ENCODE measurements around the gene SORBS1. TPM values are rescaled to one million over a fixed set of nuclear protein-coding genes. Genes with fewer than 3 reads are reported as not detected.
A peak's percentile ranks its signal among the peaks of the same experiment; 100 is the strongest.

SORBS1 gene
- total and polyA plus RNA-seq, 9 of the 15 experiments (the other 6 are each of a cell fraction or from before 2014, with no cell fraction given) = 2.0 to 13.3 (median 6.5) TPM

DNA sequence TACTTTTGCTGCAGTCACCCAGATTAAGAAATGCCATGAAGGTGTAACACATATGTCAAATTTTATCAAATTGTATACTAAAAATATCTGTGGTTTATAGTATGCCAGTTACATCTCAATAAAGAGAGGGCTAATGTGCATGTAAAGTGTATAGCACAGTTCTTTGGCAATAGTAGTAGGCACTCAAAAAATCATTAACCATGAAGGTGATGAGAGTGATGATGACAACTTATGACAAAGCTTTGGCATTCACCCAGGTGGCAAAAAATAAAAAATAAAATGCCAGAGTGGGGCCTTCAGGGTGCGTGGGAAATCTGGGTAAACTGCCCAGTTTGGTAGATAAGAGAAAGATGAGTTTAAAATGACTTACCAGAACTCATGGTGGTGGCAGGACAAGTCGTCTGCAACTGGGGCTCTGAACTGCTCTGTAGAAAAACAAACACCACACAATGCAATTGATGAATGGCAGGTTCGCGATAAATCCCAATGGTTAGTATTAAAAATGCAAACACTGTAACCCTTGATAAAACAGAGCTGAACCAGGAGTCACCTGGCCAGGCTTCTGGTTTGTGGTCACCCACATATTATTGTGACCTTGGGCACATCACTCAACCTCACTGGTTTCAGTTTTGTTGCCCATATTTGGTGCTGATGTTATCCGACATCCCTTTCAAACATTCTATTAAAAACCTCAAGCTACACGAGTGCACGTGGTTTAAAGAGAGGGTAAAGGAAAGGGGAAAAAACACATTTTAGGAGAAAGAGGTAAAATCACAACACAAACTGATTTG lies 120.2 kb downstream of the SORBS1 start:
- no peak overlapping the region for H3K27ac ChIP-seq (ENCODE audit: extremely low read depth, low read depth, low read length)
- in situ Hi-C loops (cut with MboI) = no loop called here
- no peaks in the 10 kb centered on the region for H3K36me3 ChIP-seq (ENCODE audit: control insufficient read depth, insufficient read depth, low read length)
- no peaks in the 10 kb centered on the region for H4K20me1 ChIP-seq (replicated peaks; ENCODE audit: control insufficient read depth, insufficient read depth, low read length)
- CTCF ChIA-PET (ENCODE audit: low intra/inter-chr PET ratio) = no interaction called here
- H3K9me1 ChIP-seq (ENCODE audit: control insufficient read depth, insufficient read depth, low read length) = no peaks in the 10 kb centered on the region
- H3K4me2 ChIP-seq (ENCODE audit: insufficient read depth, low read length) = no peak overlapping the region
- BruUV-seq (replicated peaks) = no TSS peak
- WGBS (ENCODE audit: insufficient coverage, low coverage, missing lambda C conversion rate) = 36% methylated on average over 7 of the region's 7 CpGs
- no peaks in the 10 kb centered on the region for H3K27me3 ChIP-seq (ENCODE audit: control insufficient read depth in 2 of 2, insufficient read depth in 2 of 2, low read length in 2 of 2)
- H3K9ac ChIP-seq (ENCODE audit: insufficient read depth in 1 of 2, low read depth in 2 of 2, low read length in 2 of 2) = no peak overlapping the region
- POLR2A ChIA-PET = interaction anchor here (0.6 to 1.0 kb wide), 2 partner anchors 10 to 81 kb away, joined by 3 read pairs; no protein-coding TSS in a partner anchor
- H2AFZ ChIP-seq (ENCODE audit: low read depth, low read length) = no peak overlapping the region
- ATAC-seq (no peak), FAIRE-seq (no peak), DNase-seq (ENCODE audit: extremely low read depth in 1 of 4, low spot score in 3 of 4) (no peak)
- no peak overlapping the region for H3K4me3 ChIP-seq
- no peaks in the 10 kb centered on the region for H3K79me2 ChIP-seq (ENCODE audit: control insufficient read depth, insufficient read depth, low read length)
- peaks cover 0 to 4% of the 10 kb centered on the region in 2 experiments; a peak in 1 of 5 replicates for H3K4me1 ChIP-seq (replicated peaks in 1 of 2; ENCODE audit: control insufficient read depth in 2 of 2, insufficient read depth in 2 of 2, low read length in 2 of 2)
- intact Hi-C loops (cut with micrococcal nuclease) = no loop called here
- H3K9me3 ChIP-seq (replicated peaks; ENCODE audit: control insufficient read depth, insufficient read depth, low read depth, low read length) = no peaks in the 10 kb centered on the region
- TF ChIP-seq ZNF584 (CRISPR knock-in tag; IDR thresholded peaks at IDR 0.05; ENCODE audit: low read depth) (no peak), L3MBTL2 (IDR thresholded peaks at IDR 0.05) (peak; percentile 72), RBM22 (IDR thresholded peaks at IDR 0.05; ENCODE audit: low read depth, low read length, poor library complexity, severe bottlenecking) (no peak), SRSF1 (IDR thresholded peaks at IDR 0.05; ENCODE audit: low read depth, low read length) (no peak), BACH1 (tag; IDR thresholded peaks at IDR 0.05) (no peak), SIX5 (IDR thresholded peaks at IDR 0.05; ENCODE audit: borderline replicate concordance in 1 of 2, insufficient read depth in 1 of 2, low read depth in 1 of 2, low read length in 2 of 2) (no peak), YBX1 (IDR thresholded peaks at IDR 0.05) (no peak), SRF (CRISPR knock-in tag; IDR thresholded peaks at IDR 0.05) (peak in 1 of 2 experiments; percentile 91; a peak in 3 of 4 replicates), ESRRA (IDR thresholded peaks at IDR 0.05; ENCODE audit: borderline replicate concordance, low read depth) (peak; percentile 24; the same call in 1 of the 2 replicates), ATF7 (IDR thresholded peaks at IDR 0.05) (no peak), XRCC5 (IDR thresholded peaks at IDR 0.05; ENCODE audit: low read depth, low read length) (no peak), POLR2A (conservative IDR thresholded peaks at IDR 0.05) (no peak), POLR2B (IDR thresholded peaks at IDR 0.05; ENCODE audit: low read depth, partially characterized antibody) (no peak), ZBTB7A (IDR thresholded peaks at IDR 0.05; ENCODE audit: borderline replicate concordance, control insufficient read depth, low read depth, low read length) (no peak)
- TF ChIP-seq, protein P1, sequence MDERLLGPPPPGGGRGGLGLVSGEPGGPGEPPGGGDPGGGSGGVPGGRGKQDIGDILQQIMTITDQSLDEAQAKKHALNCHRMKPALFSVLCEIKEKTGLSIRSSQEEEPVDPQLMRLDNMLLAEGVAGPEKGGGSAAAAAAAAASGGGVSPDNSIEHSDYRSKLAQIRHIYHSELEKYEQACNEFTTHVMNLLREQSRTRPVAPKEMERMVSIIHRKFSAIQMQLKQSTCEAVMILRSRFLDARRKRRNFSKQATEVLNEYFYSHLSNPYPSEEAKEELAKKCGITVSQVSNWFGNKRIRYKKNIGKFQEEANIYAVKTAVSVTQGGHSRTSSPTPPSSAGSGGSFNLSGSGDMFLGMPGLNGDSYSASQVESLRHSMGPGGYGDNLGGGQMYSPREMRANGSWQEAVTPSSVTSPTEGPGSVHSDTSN (CRISPR knock-in tag; IDR thresholded peaks at IDR 0.05; ENCODE audit: low read depth) = no peak
- TF ChIP-seq, protein P1 (tag; conservative IDR thresholded peaks at IDR 0.05; ENCODE audit: low read depth) = 0 out of 2 replicates have a peak, but pooled peaks have one; percentile 24
- TF ChIP-seq, protein P2, sequence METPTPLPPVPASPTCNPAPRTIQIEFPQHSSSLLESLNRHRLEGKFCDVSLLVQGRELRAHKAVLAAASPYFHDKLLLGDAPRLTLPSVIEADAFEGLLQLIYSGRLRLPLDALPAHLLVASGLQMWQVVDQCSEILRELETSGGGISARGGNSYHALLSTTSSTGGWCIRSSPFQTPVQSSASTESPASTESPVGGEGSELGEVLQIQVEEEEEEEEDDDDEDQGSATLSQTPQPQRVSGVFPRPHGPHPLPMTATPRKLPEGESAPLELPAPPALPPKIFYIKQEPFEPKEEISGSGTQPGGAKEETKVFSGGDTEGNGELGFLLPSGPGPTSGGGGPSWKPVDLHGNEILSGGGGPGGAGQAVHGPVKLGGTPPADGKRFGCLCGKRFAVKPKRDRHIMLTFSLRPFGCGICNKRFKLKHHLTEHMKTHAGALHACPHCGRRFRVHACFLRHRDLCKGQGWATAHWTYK (CRISPR knock-in tag; IDR thresholded peaks at IDR 0.05) = no peak
- TF ChIP-seq, protein P3, sequence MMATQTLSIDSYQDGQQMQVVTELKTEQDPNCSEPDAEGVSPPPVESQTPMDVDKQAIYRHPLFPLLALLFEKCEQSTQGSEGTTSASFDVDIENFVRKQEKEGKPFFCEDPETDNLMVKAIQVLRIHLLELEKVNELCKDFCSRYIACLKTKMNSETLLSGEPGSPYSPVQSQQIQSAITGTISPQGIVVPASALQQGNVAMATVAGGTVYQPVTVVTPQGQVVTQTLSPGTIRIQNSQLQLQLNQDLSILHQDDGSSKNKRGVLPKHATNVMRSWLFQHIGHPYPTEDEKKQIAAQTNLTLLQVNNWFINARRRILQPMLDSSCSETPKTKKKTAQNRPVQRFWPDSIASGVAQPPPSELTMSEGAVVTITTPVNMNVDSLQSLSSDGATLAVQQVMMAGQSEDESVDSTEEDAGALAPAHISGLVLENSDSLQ (IDR thresholded peaks at IDR 0.05) = peak; percentile 25; the same call in 1 of the 2 replicates
